GM23338 (cell line): ENCODE results near the gene CHRNA4. TPM values are rescaled to one million over a fixed set of nuclear protein-coding genes. Genes with fewer than 3 reads are reported as not detected.

ENCODE experiments used
- ATAC-seq: fragments of 200-7000 bp; cut with Tn5 transposase; 3 replicates; pipeline ENCODE4 v1.9.1; 2020
- DNase-seq: peaks from one replicate; pipeline ENCODE4 v3.0.0-alpha.2; 2015; ENCODE audit warnings: low spot score
- H2AFZ ChIP-seq: fragments of 200-600 bp; sonication (generic); 2 replicates; pipeline ENCODE4 v1.8.0; 2016; ENCODE audit warnings: antibody characterized with exemption, mild to moderate bottlenecking, moderate library complexity
- H3F3A ChIP-seq: fragments of 200-600 bp; sonication (generic); replicated peaks from 2 replicates; pipeline ENCODE4 v1.8.0; 2017; ENCODE audit warnings: antibody characterized with exemption, mixed run types, low read depth
- H3K27ac ChIP-seq: fragments of 200-600 bp; sonication (generic); 2 replicates; pipeline ENCODE4 v1.6.1; 2016; ENCODE audit warnings: low read depth
- H3K27me3 ChIP-seq: fragments of 200-600 bp; sonication (generic); 2 replicates; pipeline ENCODE4 v1.8.0; 2016; ENCODE audit warnings: mild to moderate bottlenecking, mixed run types, moderate library complexity; ENCODE audit not compliant: insufficient read depth
- H3K36me3 ChIP-seq: fragments of 200-600 bp; sonication (generic); 2 replicates; pipeline ENCODE4 v1.8.0; 2016; ENCODE audit warnings: mild to moderate bottlenecking; ENCODE audit not compliant: insufficient read depth
- H3K4me1 ChIP-seq: fragments of 200-600 bp; sonication (generic); 2 replicates; pipeline ENCODE4 v1.8.0; 2016; ENCODE audit warnings: mild to moderate bottlenecking, moderate library complexity; ENCODE audit not compliant: insufficient read depth
- H3K4me2 ChIP-seq: fragments of 200-600 bp; sonication (generic); 2 replicates; pipeline ENCODE4 v1.7.1; 2017; ENCODE audit warnings: mixed run types
- H3K4me3 ChIP-seq: fragments of 200-600 bp; sonication (generic); 2 replicates; pipeline ENCODE4 v1.6.1; 2016; ENCODE audit warnings: mixed run types
- H3K79me2 ChIP-seq: fragments of 200-600 bp; sonication (generic); replicated peaks from 2 replicates; pipeline ENCODE4 v1.8.0; 2017; ENCODE audit warnings: mild to moderate bottlenecking; ENCODE audit not compliant: insufficient read depth
- H3K9me2 ChIP-seq: fragments of 200-600 bp; sonication (generic); 2 replicates; pipeline ENCODE4 v1.8.0; 2017; ENCODE audit not compliant: insufficient read depth
- H4K20me1 ChIP-seq: fragments of 200-600 bp; sonication (generic); replicated peaks from 2 replicates; pipeline ENCODE4 v1.8.0; 2017; ENCODE audit warnings: mild to moderate bottlenecking; ENCODE audit not compliant: insufficient read depth
- H3K27ac Mint-ChIP-seq: 2 replicates; pipeline ENCODE4 v1.8.0; 2020; ENCODE audit warnings: inconsistent platforms, mild to moderate bottlenecking, moderate library complexity, mixed read lengths
- H3K27me3 Mint-ChIP-seq: 3 replicates; pipeline ENCODE4 v1.8.0; 2022; ENCODE audit warnings: low read depth, mild to moderate bottlenecking, moderate library complexity, mixed read lengths, inconsistent platforms; ENCODE audit not compliant: insufficient read depth, poor library complexity
- H3K36me3 Mint-ChIP-seq: 3 replicates; pipeline ENCODE4 v1.8.0; 2021; ENCODE audit warnings: low read depth, mild to moderate bottlenecking, inconsistent platforms, moderate library complexity, mixed read lengths
- H3K4me1 Mint-ChIP-seq: 3 replicates; pipeline ENCODE4 v1.8.0; 2020; ENCODE audit warnings: mild to moderate bottlenecking, inconsistent platforms, mixed read lengths
- H3K4me3 Mint-ChIP-seq: 3 replicates; pipeline ENCODE4 v1.8.0; 2021; ENCODE audit warnings: moderate library complexity, mild to moderate bottlenecking, inconsistent platforms, mixed read lengths
- H3K9me3 Mint-ChIP-seq: 3 replicates; pipeline ENCODE4 v1.8.0; 2020; ENCODE audit warnings: moderate library complexity, mild to moderate bottlenecking, inconsistent platforms, mixed read lengths
- CREB1 ChIP-seq: fragments of 250-450 bp; sonication (Bioruptor Pico); IDR thresholded peaks from 2 replicates; pipeline ENCODE4 v1.5.0; 2020; ENCODE audit warnings: low read depth, mild to moderate bottlenecking, moderate library complexity
- ETS1 ChIP-seq: IDR thresholded peaks from 2 replicates; pipeline ENCODE4 v1.6.1; 2016; ENCODE audit warnings: antibody characterized with exemption
- EZH2 ChIP-seq: fragments of 200-600 bp; sonication (generic); IDR thresholded peaks from one replicate; pipeline ENCODE4 v1.8.0; 2017; ENCODE audit warnings: antibody characterized with exemption, mild to moderate bottlenecking, low read depth; ENCODE audit not compliant: unreplicated experiment
- EZH2phosphoT487 ChIP-seq: fragments of 200-600 bp; sonication (generic); IDR thresholded peaks from one replicate; pipeline ENCODE4 v1.8.1; 2018; ENCODE audit warnings: antibody characterized with exemption; ENCODE audit not compliant: unreplicated experiment
- JUNB ChIP-seq: IDR thresholded peaks from one replicate; pipeline ENCODE4 v1.6.1; 2016; ENCODE audit warnings: antibody characterized with exemption; ENCODE audit not compliant: unreplicated experiment
- NANOG ChIP-seq: IDR thresholded peaks from 2 replicates; pipeline ENCODE4 v1.6.1; 2016; ENCODE audit warnings: antibody characterized with exemption, borderline replicate concordance
- POLR2AphosphoS5 ChIP-seq: IDR thresholded peaks from 2 replicates; pipeline ENCODE4 v1.6.1; 2016; ENCODE audit warnings: antibody characterized with exemption, low read depth
- STAT1 ChIP-seq: IDR thresholded peaks from one replicate; pipeline ENCODE4 v1.6.1; 2016; ENCODE audit warnings: antibody characterized with exemption; ENCODE audit not compliant: unreplicated experiment
- ZNF114 ChIP-seq: fragments of 250-450 bp; sonication (Bioruptor Pico); IDR thresholded peaks from 2 replicates; pipeline ENCODE4 v1.5.0; 2020; ENCODE audit warnings: mild to moderate bottlenecking, moderate library complexity
- ZNF331 ChIP-seq: fragments of 250-450 bp; sonication (Bioruptor Pico); IDR thresholded peaks from 2 replicates; pipeline ENCODE4 v1.5.0; 2020; ENCODE audit warnings: low read depth, mild to moderate bottlenecking, moderate library complexity
- polyA plus RNA-seq: library from polyadenylated mRNA; unstranded; fragments of >200 nt; fragmentation: Nextera tagmentation; extraction: Ambion mirVana; gene quantifications from 2 replicates; pipeline ENCODE4 v1.2.1, GENCODE V29; 2016
- total RNA-seq: library from RNA; depleted of rRNA; stranded (reverse); fragments of >200 nt; shearing (Covaris generic); gene quantifications from 2 replicates; pipeline ENCODE4 v1.2.3, GENCODE V29; 2014
- TF ChIP-seq, protein P1 (sequence below): IDR thresholded peaks from one replicate; pipeline ENCODE4 v1.6.1; 2018; ENCODE audit warnings: antibody characterized with exemption; ENCODE audit not compliant: unreplicated experiment
- TF ChIP-seq, protein P2 (sequence below), 2 experiments: fragments of 200-600 bp in 1 of 2; sonication (generic) in 1 of 2; conservative IDR thresholded peaks; 2 replicates each; pipeline versions ENCODE4 v1.5.1 to v1.6.1; 2016 to 2017; ENCODE audit warnings: antibody characterized with exemption in 2 of 2, low read depth in 2 of 2, mild to moderate bottlenecking in 2 of 2, moderate library complexity in 1 of 2

Gene CHRNA4
- total and polyA plus RNA-seq, 2 experiments from 2014 or later, result 2.7 to 3.9 TPM

GRCh38 chr20:63322146-63322932 lies 38.8 kb downstream of the CHRNA4 start:
- H3K4me1 Mint-ChIP-seq, result peaks cover 8% of the 10 kb centered on the region
- no peak overlapping the region for H3K4me3 Mint-ChIP-seq
- no peaks in the 10 kb centered on the region for H3K36me3 ChIP-seq
- H3K27me3 Mint-ChIP-seq, result peaks cover 8% of the 10 kb centered on the region
- H3K27ac Mint-ChIP-seq, result no peak overlapping the region
- no peak for DNase-seq
- no peaks in the 10 kb centered on the region for H3K79me2 ChIP-seq
- H4K20me1 ChIP-seq, result no peaks in the 10 kb centered on the region
- no peak for TF ChIP-seq STAT1
- TF ChIP-seq, protein P1, sequence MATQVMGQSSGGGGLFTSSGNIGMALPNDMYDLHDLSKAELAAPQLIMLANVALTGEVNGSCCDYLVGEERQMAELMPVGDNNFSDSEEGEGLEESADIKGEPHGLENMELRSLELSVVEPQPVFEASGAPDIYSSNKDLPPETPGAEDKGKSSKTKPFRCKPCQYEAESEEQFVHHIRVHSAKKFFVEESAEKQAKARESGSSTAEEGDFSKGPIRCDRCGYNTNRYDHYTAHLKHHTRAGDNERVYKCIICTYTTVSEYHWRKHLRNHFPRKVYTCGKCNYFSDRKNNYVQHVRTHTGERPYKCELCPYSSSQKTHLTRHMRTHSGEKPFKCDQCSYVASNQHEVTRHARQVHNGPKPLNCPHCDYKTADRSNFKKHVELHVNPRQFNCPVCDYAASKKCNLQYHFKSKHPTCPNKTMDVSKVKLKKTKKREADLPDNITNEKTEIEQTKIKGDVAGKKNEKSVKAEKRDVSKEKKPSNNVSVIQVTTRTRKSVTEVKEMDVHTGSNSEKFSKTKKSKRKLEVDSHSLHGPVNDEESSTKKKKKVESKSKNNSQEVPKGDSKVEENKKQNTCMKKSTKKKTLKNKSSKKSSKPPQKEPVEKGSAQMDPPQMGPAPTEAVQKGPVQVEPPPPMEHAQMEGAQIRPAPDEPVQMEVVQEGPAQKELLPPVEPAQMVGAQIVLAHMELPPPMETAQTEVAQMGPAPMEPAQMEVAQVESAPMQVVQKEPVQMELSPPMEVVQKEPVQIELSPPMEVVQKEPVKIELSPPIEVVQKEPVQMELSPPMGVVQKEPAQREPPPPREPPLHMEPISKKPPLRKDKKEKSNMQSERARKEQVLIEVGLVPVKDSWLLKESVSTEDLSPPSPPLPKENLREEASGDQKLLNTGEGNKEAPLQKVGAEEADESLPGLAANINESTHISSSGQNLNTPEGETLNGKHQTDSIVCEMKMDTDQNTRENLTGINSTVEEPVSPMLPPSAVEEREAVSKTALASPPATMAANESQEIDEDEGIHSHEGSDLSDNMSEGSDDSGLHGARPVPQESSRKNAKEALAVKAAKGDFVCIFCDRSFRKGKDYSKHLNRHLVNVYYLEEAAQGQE, result no peak
- no peaks in the 10 kb centered on the region; the same call in 2 of the 3 replicates for H3K36me3 Mint-ChIP-seq
- no peak overlapping the region for H3K4me2 ChIP-seq
- H3K9me3 Mint-ChIP-seq, result no peaks in the 10 kb centered on the region; the same call in 2 of the 3 replicates
- H2AFZ ChIP-seq, result peak overlapping the region; percentile 76
- H3K4me3 ChIP-seq, result no peak overlapping the region
- no peaks in the 10 kb centered on the region for H3K9me2 ChIP-seq
- H3K27ac ChIP-seq, result no peak overlapping the region
- H3K4me1 ChIP-seq, result no peaks in the 10 kb centered on the region
- no peaks in the 10 kb centered on the region for H3K27me3 ChIP-seq
- ATAC-seq, result peak; percentile 12
- no peaks in the 10 kb centered on the region for H3F3A ChIP-seq

- Histone ChIP-seq H3K4me1 (no peaks in the 10 kb centered on the region), H3K27ac (no peak overlapping the region), H3K4me3 (no peak overlapping the region), H3K79me2 (no peaks in the 10 kb centered on the region), H3K27me3 (no peaks in the 10 kb centered on the region), H4K20me1 (no peaks in the 10 kb centered on the region), H3K36me3 (no peaks in the 10 kb centered on the region), H3K9me2 (no peaks in the 10 kb centered on the region), H2AFZ (no peak overlapping the region), H3F3A (no peaks in the 10 kb centered on the region), H3K4me2 (no peak overlapping the region)
- DNase-seq (no peak), ATAC-seq (no peak; the same call in 2 of the 3 replicates)
- Mint-ChIP-seq H3K27ac (no peak overlapping the region), H3K9me3 (no peaks in the 10 kb centered on the region), H3K36me3 (no peaks in the 10 kb centered on the region; the same call in 2 of the 3 replicates), H3K4me3 (no peak overlapping the region), H3K27me3 (peaks cover 7% of the 10 kb centered on the region), H3K4me1 (peaks cover 8% of the 10 kb centered on the region)
- TF ChIP-seq CREB1 (no peak), STAT1 (no peak), NANOG (no peak), POLR2AphosphoS5 (no peak), EZH2 (no peak), ETS1 (no peak), JUNB (no peak), EZH2phosphoT487 (no peak), ZNF331 (CRISPR knock-in tag) (no peak), ZNF114 (CRISPR knock-in tag) (no peak)
- TF ChIP-seq, protein P2, sequence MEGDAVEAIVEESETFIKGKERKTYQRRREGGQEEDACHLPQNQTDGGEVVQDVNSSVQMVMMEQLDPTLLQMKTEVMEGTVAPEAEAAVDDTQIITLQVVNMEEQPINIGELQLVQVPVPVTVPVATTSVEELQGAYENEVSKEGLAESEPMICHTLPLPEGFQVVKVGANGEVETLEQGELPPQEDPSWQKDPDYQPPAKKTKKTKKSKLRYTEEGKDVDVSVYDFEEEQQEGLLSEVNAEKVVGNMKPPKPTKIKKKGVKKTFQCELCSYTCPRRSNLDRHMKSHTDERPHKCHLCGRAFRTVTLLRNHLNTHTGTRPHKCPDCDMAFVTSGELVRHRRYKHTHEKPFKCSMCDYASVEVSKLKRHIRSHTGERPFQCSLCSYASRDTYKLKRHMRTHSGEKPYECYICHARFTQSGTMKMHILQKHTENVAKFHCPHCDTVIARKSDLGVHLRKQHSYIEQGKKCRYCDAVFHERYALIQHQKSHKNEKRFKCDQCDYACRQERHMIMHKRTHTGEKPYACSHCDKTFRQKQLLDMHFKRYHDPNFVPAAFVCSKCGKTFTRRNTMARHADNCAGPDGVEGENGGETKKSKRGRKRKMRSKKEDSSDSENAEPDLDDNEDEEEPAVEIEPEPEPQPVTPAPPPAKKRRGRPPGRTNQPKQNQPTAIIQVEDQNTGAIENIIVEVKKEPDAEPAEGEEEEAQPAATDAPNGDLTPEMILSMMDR (conservative IDR thresholded peaks at IDR 0.05; ENCODE audit: low read depth in 2 of 2), result no peak
These were observed 39.9 kb downstream of the CHRNA4 start for GRCh38 chr20:63321148-63321831.
